H9 (cell line): ENCODE data around the gene TMEM14C. TPM values are rescaled to one million over a fixed set of nuclear protein-coding genes. Genes with fewer than 3 reads are reported as not detected.

ENCODE experiments used
- DNase-seq: peaks from one replicate; pipeline ENCODE4 v3.0.0-alpha.2; 2017
- H2AFZ ChIP-seq: one replicate; pipeline ENCODE4 v1.6.1; 2013; ENCODE audit warnings: mild to moderate bottlenecking, low read length, control low read depth, moderate library complexity
- H2AK5ac ChIP-seq: 2 replicates; pipeline ENCODE4 v1.6.1; 2013; ENCODE audit warnings: low read length, control low read depth, mixed read lengths; ENCODE audit not compliant: insufficient read length
- H2BK120ac ChIP-seq: one replicate; pipeline ENCODE4 v1.6.1; 2013; ENCODE audit warnings: low read depth, mild to moderate bottlenecking, low read length, control low read depth, inconsistent platforms; ENCODE audit not compliant: poor library complexity, severe bottlenecking
- H2BK12ac ChIP-seq: 2 replicates; pipeline ENCODE4 v1.6.1; 2013; ENCODE audit warnings: low read length, control low read depth, mixed read lengths, low read depth; ENCODE audit not compliant: insufficient read length
- H2BK15ac ChIP-seq: 2 replicates; pipeline ENCODE4 v1.6.1; 2013; ENCODE audit warnings: low read depth, low read length, control low read depth
- H2BK20ac ChIP-seq: one replicate; pipeline ENCODE4 v1.6.1; 2013; ENCODE audit warnings: low read depth, mild to moderate bottlenecking, low read length, control low read depth, inconsistent platforms; ENCODE audit not compliant: poor library complexity, severe bottlenecking
- H2BK5ac ChIP-seq: 2 replicates; pipeline ENCODE4 v1.6.1; 2013; ENCODE audit warnings: low read length, control low read depth, mixed read lengths; ENCODE audit not compliant: insufficient read length
- H3K14ac ChIP-seq: 2 replicates; pipeline ENCODE4 v1.6.1; 2013; ENCODE audit warnings: low read length, control low read depth; ENCODE audit not compliant: insufficient read depth
- H3K18ac ChIP-seq: 2 replicates; pipeline ENCODE4 v1.6.1; 2013; ENCODE audit warnings: low read depth, mild to moderate bottlenecking, mixed read lengths, low read length, control low read depth; ENCODE audit not compliant: insufficient read length
- H3K23ac ChIP-seq: 2 replicates; pipeline ENCODE4 v1.6.1; 2013; ENCODE audit warnings: low read length, control low read depth, mixed read lengths, low read depth; ENCODE audit not compliant: insufficient read length
- H3K23me2 ChIP-seq: 2 replicates; pipeline ENCODE4 v1.6.1; 2013; ENCODE audit warnings: low read depth, mild to moderate bottlenecking, mixed read lengths, low read length, control low read depth; ENCODE audit not compliant: insufficient read length, poor library complexity, severe bottlenecking
- H3K27ac ChIP-seq: 2 replicates; pipeline ENCODE4 v1.5.1; 2013; ENCODE audit warnings: low read length, control low read depth, mixed read lengths, low read depth; ENCODE audit not compliant: insufficient read length
- H3K27me3 ChIP-seq: 2 replicates; pipeline ENCODE4 v1.6.1; 2013; ENCODE audit warnings: low read length, control low read depth, inconsistent platforms; ENCODE audit not compliant: insufficient read depth
- H3K4ac ChIP-seq: 2 replicates; pipeline ENCODE4 v1.6.1; 2013; ENCODE audit warnings: low read depth, mild to moderate bottlenecking, control low read depth, inconsistent platforms, low read length, moderate library complexity
- H3K4me1 ChIP-seq: 2 replicates; pipeline ENCODE4 v1.6.1; 2013; ENCODE audit warnings: low read length, control low read depth, inconsistent platforms; ENCODE audit not compliant: insufficient read depth
- H3K4me2 ChIP-seq: 2 replicates; pipeline ENCODE4 v1.6.1; 2013; ENCODE audit warnings: low read length, control low read depth, mixed read lengths; ENCODE audit not compliant: insufficient read length, insufficient read depth
- H3K56ac ChIP-seq: 2 replicates; pipeline ENCODE4 v1.6.1; 2013; ENCODE audit warnings: low read depth, mild to moderate bottlenecking, mixed read lengths, low read length, control low read depth; ENCODE audit not compliant: insufficient read length
- H3K79me1 ChIP-seq: 2 replicates; pipeline ENCODE4 v1.6.1; 2013; ENCODE audit warnings: low read depth, mild to moderate bottlenecking, moderate library complexity, low read length, control low read depth, inconsistent platforms; ENCODE audit not compliant: insufficient read depth, poor library complexity, severe bottlenecking
- H3K79me2 ChIP-seq: 2 replicates; pipeline ENCODE4 v1.6.1; 2013; ENCODE audit warnings: low read length, control low read depth, inconsistent platforms; ENCODE audit not compliant: insufficient read depth
- H3K9ac ChIP-seq: 2 replicates; pipeline ENCODE4 v1.6.1; 2013; ENCODE audit warnings: low read length, control low read depth, mixed read lengths; ENCODE audit not compliant: insufficient read length; ENCODE audit errors: extremely low read depth
- H3K9me3 ChIP-seq: one replicate; pipeline ENCODE4 v1.6.1; 2013; ENCODE audit warnings: low read depth, low read length, inconsistent platforms; ENCODE audit not compliant: control insufficient read depth
- H3T11ph ChIP-seq: one replicate; pipeline ENCODE4 v1.6.1; 2013; ENCODE audit warnings: mild to moderate bottlenecking, low read length, control low read depth, inconsistent platforms
- H4K20me1 ChIP-seq: one replicate; pipeline ENCODE4 v1.6.1; 2013; ENCODE audit not compliant: control insufficient read depth, insufficient read length, insufficient read depth
- H4K5ac ChIP-seq: 2 replicates; pipeline ENCODE4 v1.6.1; 2013; ENCODE audit warnings: low read depth, mild to moderate bottlenecking, mixed read lengths, low read length, control low read depth; ENCODE audit not compliant: insufficient read length
- H4K8ac ChIP-seq: replicated peaks from 2 replicates; pipeline ENCODE4 v1.6.1; 2013; ENCODE audit warnings: low read length, control low read depth, mixed read lengths, low read depth; ENCODE audit not compliant: insufficient read length
- H4K91ac ChIP-seq: 2 replicates; pipeline ENCODE4 v1.6.1; 2013; ENCODE audit warnings: low read depth, mild to moderate bottlenecking, moderate library complexity, mixed read lengths, low read length, control low read depth; ENCODE audit not compliant: insufficient read length
- H3K27ac Mint-ChIP-seq, 3 experiments: 2 replicates in 2 of 3; 3 replicates in 1 of 3; pipeline ENCODE4 v1.8.0; 2020 to 2021; ENCODE audit warnings: mixed read lengths in 3 of 3, mild to moderate bottlenecking in 1 of 3, moderate library complexity in 1 of 3
- H3K27me3 Mint-ChIP-seq: 2 replicates; pipeline ENCODE4 v1.8.0; 2021; ENCODE audit warnings: low read depth, mild to moderate bottlenecking, moderate library complexity, mixed read lengths
- H3K36me3 Mint-ChIP-seq, 3 experiments: 2 replicates in 2 of 3; 3 replicates in 1 of 3; pipeline ENCODE4 v1.8.0; 2020 to 2021; ENCODE audit warnings: low read depth in 3 of 3, mixed read lengths in 3 of 3; ENCODE audit not compliant: insufficient read depth in 1 of 3
- H3K4me1 Mint-ChIP-seq, 2 experiments: 2 replicates each; pipeline ENCODE4 v1.8.0; 2020; ENCODE audit warnings: mixed read lengths in 2 of 2
- H3K4me3 Mint-ChIP-seq, 2 experiments: 2 replicates in 1 of 2; 3 replicates in 1 of 2; pipeline ENCODE4 v1.8.0; 2020 to 2021; ENCODE audit warnings: mild to moderate bottlenecking in 2 of 2, mixed read lengths in 2 of 2, moderate library complexity in 1 of 2
- H3K9me3 Mint-ChIP-seq, 2 experiments: 2 replicates in 1 of 2; 3 replicates in 1 of 2; pipeline ENCODE4 v1.8.0; 2020; ENCODE audit warnings: mild to moderate bottlenecking in 2 of 2, mixed read lengths in 2 of 2, moderate library complexity in 1 of 2
- CTCF ChIP-seq: fragments of 200-600 bp; sonication (generic); conservative IDR thresholded peaks from 3 replicates; pipeline ENCODE4 v1.8.0; 2021; ENCODE audit warnings: antibody characterized with exemption, mild to moderate bottlenecking
- WGBS: extraction: QIAGEN DNeasy Blood & Tissue Kit; methylation state at CpG from one replicate; pipeline ENCODE4 v1.1.7; 2013; ENCODE audit warnings: missing lambda C conversion rate, low lambda C conversion rate, mixed read lengths; ENCODE audit not compliant: insufficient read length; ENCODE audit errors: extremely low coverage; 5-methylcytosine and 5-hydroxymethylcytosine counted together
- total RNA-seq: library from RNA; stranded (reverse); gene quantifications from 2 replicates; pipeline ENCODE4 v1.2.1, GENCODE V29; 2021

Gene TMEM14C
- total RNA-seq, 1 experiment from 2014 or later, result 94.4 TPM

GRCh38 chr6:10696655-10697054 lies 26.2 kb upstream of the TMEM14C start:
- no peak overlapping the region for H3K18ac ChIP-seq
- H2AK5ac ChIP-seq, result no peak overlapping the region
- no peaks in the 10 kb centered on the region for H3K9me3 ChIP-seq
- DNase-seq, result no peak
- no peaks in the 10 kb centered on the region; a peak in 1 of 5 replicates for H3K9me3 Mint-ChIP-seq
- no CpG with 5 or more reads among the region's 4 CpGs for WGBS
- no peak overlapping the region for H3K56ac ChIP-seq
- H4K91ac ChIP-seq, result no peak overlapping the region
- H4K5ac ChIP-seq, result no peak overlapping the region
- peaks cover 28% of the 10 kb centered on the region; the same call in 1 of the 2 replicates for H3K79me2 ChIP-seq
- H3K79me1 ChIP-seq, result peaks cover 2% of the 10 kb centered on the region
- no peak for TF ChIP-seq CTCF
- H2BK12ac ChIP-seq, result no peak overlapping the region
- no peak overlapping the region for H2BK20ac ChIP-seq
- no peak overlapping the region for H2BK5ac ChIP-seq
- H3K4me1 ChIP-seq, result peaks cover 4% of the 10 kb centered on the region; the same call in 1 of the 2 replicates
- no peak overlapping the region for H3K4ac ChIP-seq
- H2BK120ac ChIP-seq, result no peak overlapping the region
- no peaks in the 10 kb centered on the region for H3K27me3 ChIP-seq
- peak overlapping the region; percentile 96 for H3K4me2 ChIP-seq
- no peak overlapping the region for H3K27ac Mint-ChIP-seq
- H3K9ac ChIP-seq, result no peak overlapping the region
- H3K23me2 ChIP-seq, result no peaks in the 10 kb centered on the region
- H3K4me1 Mint-ChIP-seq, result peaks cover 22 to 28% of the 10 kb centered on the region in 2 experiments
- no peak overlapping the region for H3K14ac ChIP-seq
- H3K4me3 Mint-ChIP-seq, result peak overlapping the region; percentile 97 to 98; a peak in 4 of 5 replicates
- H2BK15ac ChIP-seq, result no peak overlapping the region
- no peaks in the 10 kb centered on the region for H4K20me1 ChIP-seq
- peaks cover 27 to 57% (median 45%) of the 10 kb centered on the region in 3 experiments for H3K36me3 Mint-ChIP-seq
- no peak overlapping the region for H4K8ac ChIP-seq
- no peaks in the 10 kb centered on the region for H3K27me3 Mint-ChIP-seq
- H3K27ac ChIP-seq, result no peak overlapping the region
- H2AFZ ChIP-seq, result no peak overlapping the region
- H3T11ph ChIP-seq, result no peak overlapping the region
- no peak overlapping the region for H3K23ac ChIP-seq
